ENCODE data around the gene TTC9.

Gene TTC9

DNA sequence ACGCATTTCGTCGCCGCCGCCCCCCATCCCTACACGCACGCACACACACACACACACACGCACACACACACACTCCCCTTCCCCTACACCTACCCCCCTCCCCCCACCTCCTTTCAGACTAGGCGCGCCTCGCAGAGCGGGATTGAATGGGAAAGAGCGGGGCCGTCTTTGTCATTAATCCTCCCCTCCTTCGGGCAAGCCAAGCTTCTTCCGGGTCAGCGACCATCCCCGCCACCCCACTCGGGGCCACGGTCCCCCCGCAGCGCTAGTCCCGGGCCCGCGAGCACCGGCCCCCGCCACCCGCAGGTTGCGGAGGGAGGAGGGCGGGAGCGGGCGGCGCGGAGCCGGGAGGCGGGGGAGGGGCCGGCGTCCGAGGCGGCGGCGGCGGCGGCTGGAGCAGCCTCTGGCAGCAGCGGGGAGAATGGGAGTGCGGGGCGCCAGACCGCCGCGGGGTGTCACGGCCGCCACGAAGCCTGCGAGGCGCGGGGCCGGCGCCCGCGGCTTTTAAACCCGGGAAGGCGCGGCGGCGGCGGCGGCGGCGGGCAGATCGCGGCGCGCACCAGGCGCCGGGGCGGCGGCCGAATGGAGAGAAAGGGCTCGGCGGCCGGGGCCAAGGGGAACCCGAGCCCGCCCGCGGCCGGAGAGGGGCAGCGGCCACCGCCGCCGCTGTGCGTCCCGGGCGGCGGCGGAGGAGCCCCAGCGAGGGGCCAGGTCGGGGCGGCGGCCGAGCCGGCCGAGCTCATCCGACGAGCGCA is at the start of gene TTC9:
TTC9 (plus strand) TSS at position 369 of the 755 bp plus-strand sequence; CDS start at position 583, 214 bp downstream.
- DNase-seq, result peak in 1 of 2 experiments; percentile 14
- no peak for TF ChIP-seq POLR2A (IDR thresholded peaks at IDR 0.05; ENCODE audit: low read length)
- no peak for TF ChIP-seq GATA1 (IDR thresholded peaks at IDR 0.05; ENCODE audit: low read depth, low read length)

DNA sequence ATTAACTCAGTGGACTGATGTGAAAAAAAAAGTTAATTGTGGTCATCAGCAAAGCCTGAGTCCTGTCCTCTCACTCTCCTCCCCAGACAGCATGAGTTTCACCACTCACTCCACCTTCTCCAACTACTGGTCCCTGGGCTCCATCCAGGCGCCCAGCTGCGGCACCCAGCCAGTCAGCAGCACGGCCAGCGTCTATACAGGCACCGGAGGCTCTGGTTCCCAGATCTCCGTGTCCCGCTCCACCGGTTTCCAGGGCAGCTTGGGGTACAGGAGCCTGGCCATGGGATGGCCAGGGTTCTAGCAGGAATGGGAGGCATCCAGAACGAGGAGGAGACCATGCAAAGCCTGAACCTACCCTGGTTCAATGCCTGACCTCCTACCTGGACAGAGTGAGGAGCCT is 47.3 kb upstream of the TTC9 start:
- DNase-seq, result no peak
- TF ChIP-seq POLR2A (IDR thresholded peaks at IDR 0.05; ENCODE audit: low read length) (no peak), GATA1 (IDR thresholded peaks at IDR 0.05; ENCODE audit: low read depth, low read length) (no peak)

DNA sequence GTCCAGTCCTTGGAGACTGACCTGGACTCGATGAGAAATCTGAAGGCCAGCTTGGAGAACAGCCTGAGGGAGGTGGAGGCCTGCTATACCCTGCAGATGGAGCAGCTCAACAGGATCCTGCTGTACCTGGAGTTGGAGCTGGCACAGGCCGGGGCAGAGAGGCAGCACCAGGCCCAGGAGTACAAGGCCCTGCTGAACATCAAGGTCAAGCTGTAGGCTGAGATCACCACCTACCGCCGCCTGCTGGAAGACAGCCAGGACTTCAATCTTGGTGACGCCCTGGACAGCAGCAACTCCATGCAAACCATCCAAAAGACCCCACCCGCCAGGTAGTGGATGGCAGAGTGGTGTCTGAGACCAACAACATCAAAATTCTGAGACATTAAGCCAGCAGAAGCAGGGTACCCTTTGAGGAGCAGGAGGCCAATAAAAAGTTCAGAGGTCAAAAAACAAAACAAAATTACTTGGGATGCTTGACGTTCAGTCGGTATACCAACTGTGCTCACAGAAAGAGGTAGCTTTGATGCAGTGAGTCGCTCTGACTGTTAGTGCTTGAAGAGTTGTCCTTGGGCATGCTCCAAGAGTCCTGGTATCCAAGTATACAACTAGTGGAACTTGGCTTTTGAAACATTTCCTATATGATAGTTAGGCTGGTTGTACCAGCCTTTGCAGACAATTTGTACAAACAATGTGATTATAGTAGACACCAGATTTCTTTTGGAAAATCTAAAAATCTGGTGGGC is 46.1 kb upstream of the TTC9 start:
- no peak for TF ChIP-seq GATA1 (IDR thresholded peaks at IDR 0.05; ENCODE audit: low read depth, low read length)
- TF ChIP-seq POLR2A (IDR thresholded peaks at IDR 0.05; ENCODE audit: low read length), result no peak
- DNase-seq, result peak; percentile 11 to 20

GRCh38 chr14:70597731-70598130 is 44.0 kb upstream of the TTC9 start:
- no peak for DNase-seq
- TF ChIP-seq GATA1 (IDR thresholded peaks at IDR 0.05; ENCODE audit: low read depth, low read length) (no peak), POLR2A (IDR thresholded peaks at IDR 0.05; ENCODE audit: low read length) (no peak)

DNA sequence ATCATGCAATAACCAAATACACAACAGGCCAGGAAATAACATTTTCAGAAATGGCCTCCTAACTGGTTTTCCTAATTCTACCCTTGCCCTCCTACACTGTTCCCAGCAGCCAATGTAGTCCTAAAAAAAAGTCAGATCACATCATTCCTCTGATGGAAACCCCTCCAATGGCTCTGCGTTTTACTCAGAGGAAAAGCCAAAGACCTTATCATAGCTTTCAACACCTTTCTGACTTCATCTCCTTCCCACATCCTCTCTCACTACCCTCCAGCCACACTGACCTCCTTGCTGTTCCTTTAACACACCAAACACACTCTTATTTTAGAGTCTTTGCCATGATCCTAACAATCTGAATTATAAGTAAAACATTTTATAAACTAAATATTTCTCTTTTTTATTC is 42.4 kb upstream of the TTC9 start:
- DNase-seq, result no peak

DNA sequence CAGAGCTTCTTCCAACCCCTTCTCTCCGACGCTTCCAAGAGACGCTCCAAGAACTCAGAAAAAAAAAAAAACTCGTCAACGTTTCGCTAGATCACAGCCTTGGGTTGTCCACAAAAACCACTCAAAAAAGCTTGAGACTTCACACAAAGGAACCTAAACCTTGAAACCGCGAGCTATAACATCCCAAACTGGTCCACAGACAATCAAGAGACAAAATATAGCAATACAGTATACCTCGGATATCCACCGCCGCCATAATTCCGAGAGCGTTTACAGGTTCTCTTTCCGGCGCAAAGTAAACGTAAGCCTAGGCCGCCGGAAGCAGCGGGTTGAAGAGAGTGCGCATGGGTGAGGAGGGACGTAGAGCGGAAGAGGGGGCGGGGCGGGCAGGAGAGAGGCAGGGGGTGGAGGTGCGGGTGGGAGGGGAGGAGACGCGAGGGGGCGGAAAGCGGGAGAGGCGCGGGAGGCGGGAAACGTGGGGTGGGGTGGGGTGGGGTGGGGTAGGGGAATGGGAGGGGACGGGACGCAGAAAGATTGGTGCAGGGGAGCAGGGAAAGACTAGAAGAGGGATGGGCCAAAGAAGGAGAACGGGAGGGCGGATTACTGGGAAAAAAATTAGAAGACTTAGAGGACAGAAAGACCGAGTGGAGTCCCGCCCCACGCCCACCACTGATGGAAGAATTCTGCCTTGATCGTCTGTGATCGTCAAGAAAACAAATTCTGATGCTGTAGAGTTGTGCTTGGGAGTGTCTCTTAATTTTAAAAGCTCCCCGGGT is 41.1 kb upstream of the TTC9 start, which contains the start of gene MED6:
MED6 (minus strand) TSS at position 274 of the 776 bp plus-strand sequence; CDS start at position 256, 18 bp downstream.
- DNase-seq, result peak; percentile 93
- TF ChIP-seq POLR2A (IDR thresholded peaks at IDR 0.05; ENCODE audit: low read length) (peak; percentile 64), GATA1 (IDR thresholded peaks at IDR 0.05; ENCODE audit: low read depth, low read length) (no peak)

More for the DNA sequence above, 42.4 kb upstream of the TTC9 start:
- no peak for TF ChIP-seq POLR2A (IDR thresholded peaks at IDR 0.05; ENCODE audit: low read length)
- TF ChIP-seq GATA1 (IDR thresholded peaks at IDR 0.05; ENCODE audit: low read depth, low read length), result no peak

DNA sequence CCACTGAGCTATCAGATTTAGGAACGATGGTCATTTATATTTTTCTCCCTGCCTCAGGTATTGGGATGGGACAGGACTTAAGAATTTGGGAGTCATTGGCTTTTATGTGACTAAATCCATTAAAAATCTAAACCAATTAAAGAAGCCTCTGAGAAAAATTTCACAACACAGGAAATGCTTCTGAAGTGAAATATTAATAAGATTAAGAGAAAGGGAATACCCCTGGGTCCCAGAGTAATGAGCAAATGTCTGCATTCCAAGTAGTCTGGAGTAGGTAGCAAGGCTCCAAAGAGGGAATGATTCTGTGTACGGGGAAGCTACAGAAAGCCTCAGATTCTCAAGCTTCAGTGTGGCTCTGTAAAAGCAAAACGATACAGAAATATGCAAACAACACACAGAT is 40.6 kb upstream of the TTC9 start:
- DNase-seq, result no peak
- TF ChIP-seq POLR2A (IDR thresholded peaks at IDR 0.05; ENCODE audit: low read length), result no peak
- no peak for TF ChIP-seq GATA1 (IDR thresholded peaks at IDR 0.05; ENCODE audit: low read depth, low read length)

- DNase-seq, result no peak
- no peak for TF ChIP-seq GATA1 (IDR thresholded peaks at IDR 0.05; ENCODE audit: low read depth, low read length)
- no peak for TF ChIP-seq POLR2A (IDR thresholded peaks at IDR 0.05; ENCODE audit: low read length)
Observed at GRCh38 chr14:70602254-70602653, 39.5 kb upstream of the TTC9 start.

DNA sequence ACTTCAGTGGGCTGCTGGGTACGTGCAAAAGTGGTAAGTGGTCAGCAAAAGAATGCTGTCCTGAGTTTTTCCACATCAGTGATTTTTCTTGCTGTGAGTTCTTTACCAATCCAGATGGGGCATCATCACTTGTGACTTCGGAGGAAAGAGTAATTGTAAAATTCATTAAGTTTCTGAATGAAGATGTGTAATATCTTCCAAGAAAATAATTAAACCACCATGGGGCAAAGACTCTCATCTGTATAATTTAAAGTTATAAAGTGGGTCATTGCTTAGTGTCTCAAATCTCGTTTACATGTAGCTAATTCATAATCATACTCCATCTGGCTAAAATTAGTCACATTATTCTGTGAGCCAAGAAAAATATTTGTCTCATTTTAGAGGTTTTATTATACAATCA is 30.5 kb upstream of the TTC9 start:
- no peak for DNase-seq
- TF ChIP-seq GATA1 (IDR thresholded peaks at IDR 0.05; ENCODE audit: low read depth, low read length), result no peak
- no peak for TF ChIP-seq POLR2A (IDR thresholded peaks at IDR 0.05; ENCODE audit: low read length)

DNA sequence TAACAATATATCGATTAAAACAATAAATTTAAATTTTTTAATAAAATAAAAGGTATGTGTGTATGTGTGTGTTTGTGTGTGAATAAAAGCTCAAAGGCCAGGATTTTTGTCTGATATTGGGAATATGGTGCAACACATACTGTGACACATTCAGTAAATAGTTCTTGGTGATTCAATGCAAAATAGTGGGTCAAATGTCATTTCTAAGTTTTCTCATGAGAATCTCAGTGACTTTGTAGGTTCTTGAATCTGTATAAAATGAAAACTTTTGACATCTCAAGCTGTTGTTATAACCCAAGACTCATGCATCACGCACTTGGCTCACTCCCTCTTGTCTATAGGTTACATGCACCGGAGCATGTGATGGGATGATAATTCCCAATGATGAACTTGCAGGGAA is 25.1 kb upstream of the TTC9 start:
- no peak for TF ChIP-seq POLR2A (IDR thresholded peaks at IDR 0.05; ENCODE audit: low read length)
- TF ChIP-seq GATA1 (IDR thresholded peaks at IDR 0.05; ENCODE audit: low read depth, low read length), result no peak
- no peak for DNase-seq

GRCh38 chr14:70618314-70618713 is 23.4 kb upstream of the TTC9 start:
- DNase-seq, result no peak
- TF ChIP-seq POLR2A (IDR thresholded peaks at IDR 0.05; ENCODE audit: low read length), result no peak
- TF ChIP-seq GATA1 (IDR thresholded peaks at IDR 0.05; ENCODE audit: low read depth, low read length), result no peak

DNA sequence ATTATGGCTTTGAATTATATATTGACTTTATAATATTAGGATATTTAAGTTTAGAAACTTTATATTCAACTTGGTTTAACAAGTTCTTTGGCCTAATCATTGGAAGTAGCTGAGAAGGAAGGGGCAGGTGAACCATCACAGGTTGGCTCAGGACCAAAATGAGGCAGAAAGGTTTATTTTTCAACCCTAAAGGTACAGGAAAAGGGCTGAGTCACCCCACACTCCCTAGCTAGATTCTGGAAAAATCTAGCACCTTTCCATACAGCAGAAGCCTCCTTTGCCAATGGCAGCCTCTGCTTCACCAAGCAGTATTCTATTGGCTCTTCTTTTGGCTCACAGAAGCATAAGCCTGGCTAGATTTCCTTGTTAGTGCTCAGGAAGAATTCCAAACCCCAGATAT is 22.0 kb upstream of the TTC9 start:
- no peak for DNase-seq
- TF ChIP-seq GATA1 (IDR thresholded peaks at IDR 0.05; ENCODE audit: low read depth, low read length) (no peak), POLR2A (IDR thresholded peaks at IDR 0.05; ENCODE audit: low read length) (no peak)

- TF ChIP-seq GATA1 (IDR thresholded peaks at IDR 0.05; ENCODE audit: low read depth, low read length) (no peak), POLR2A (IDR thresholded peaks at IDR 0.05; ENCODE audit: low read length) (no peak)
- peak in 1 of 2 experiments; percentile 10 for DNase-seq
Observed at GRCh38 chr14:70622111-70622712, 19.5 kb upstream of the TTC9 start.

Measured in erythroblast (primary cell).